ENCODE results near the gene CD48.

- no peak for TF ChIP-seq CTCF (IDR thresholded peaks at IDR 0.05; ENCODE audit: borderline replicate concordance, extremely low read depth, low read length, poor library complexity, severe bottlenecking)
- no peak for TF ChIP-seq EZH2 (IDR thresholded peaks at IDR 0.05; ENCODE audit: borderline replicate concordance, low read depth, low read length, severe bottlenecking)
Observed at GRCh38 chr1:160746836-160747500, 35.3 kb upstream of the CD48 start.

Data from DND-41 (cell line).